ENCODE measurements around the gene AAR2. TPM values are rescaled to one million over a fixed set of nuclear protein-coding genes. Genes with fewer than 3 reads are reported as not detected.

The AAR2 gene
- total RNA-seq, 1 experiment from 2014 or later, result 26.1 TPM

DNA sequence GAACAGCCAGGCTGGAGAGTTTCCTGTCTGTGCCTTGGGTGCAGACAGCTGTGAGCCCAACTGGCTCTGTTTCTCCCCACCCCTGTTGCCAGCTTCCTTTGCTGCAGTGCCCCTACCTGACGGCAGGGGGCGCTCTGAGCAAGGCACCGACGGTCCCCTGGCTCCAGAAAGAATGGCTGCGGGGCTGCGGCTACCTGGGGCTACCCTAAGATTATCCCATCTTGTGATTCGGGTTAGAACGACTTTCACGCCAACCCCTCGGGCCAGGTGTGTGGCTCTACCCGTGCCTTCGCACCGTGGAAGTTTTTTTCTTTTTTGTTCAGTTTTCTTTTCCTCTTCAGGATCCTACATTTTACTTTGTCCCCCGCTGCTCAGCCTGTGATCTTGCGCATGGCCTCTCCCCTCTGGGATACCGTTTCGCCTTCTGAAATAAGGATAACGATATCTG, 33.4 kb upstream of the AAR2 start:
- no peak for TF ChIP-seq POLR2AphosphoS5 (IDR thresholded peaks at IDR 0.05; ENCODE audit: low read depth, low read length)
- TF ChIP-seq, protein P1, sequence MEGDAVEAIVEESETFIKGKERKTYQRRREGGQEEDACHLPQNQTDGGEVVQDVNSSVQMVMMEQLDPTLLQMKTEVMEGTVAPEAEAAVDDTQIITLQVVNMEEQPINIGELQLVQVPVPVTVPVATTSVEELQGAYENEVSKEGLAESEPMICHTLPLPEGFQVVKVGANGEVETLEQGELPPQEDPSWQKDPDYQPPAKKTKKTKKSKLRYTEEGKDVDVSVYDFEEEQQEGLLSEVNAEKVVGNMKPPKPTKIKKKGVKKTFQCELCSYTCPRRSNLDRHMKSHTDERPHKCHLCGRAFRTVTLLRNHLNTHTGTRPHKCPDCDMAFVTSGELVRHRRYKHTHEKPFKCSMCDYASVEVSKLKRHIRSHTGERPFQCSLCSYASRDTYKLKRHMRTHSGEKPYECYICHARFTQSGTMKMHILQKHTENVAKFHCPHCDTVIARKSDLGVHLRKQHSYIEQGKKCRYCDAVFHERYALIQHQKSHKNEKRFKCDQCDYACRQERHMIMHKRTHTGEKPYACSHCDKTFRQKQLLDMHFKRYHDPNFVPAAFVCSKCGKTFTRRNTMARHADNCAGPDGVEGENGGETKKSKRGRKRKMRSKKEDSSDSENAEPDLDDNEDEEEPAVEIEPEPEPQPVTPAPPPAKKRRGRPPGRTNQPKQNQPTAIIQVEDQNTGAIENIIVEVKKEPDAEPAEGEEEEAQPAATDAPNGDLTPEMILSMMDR (IDR thresholded peaks at IDR 0.05), result peak; percentile 99
- H3K27ac ChIP-seq (ENCODE audit: low read length), result no peak overlapping the region
- no TSS peak for BruUV-seq (replicated peaks)
- H3K27me3 ChIP-seq (ENCODE audit: control insufficient read depth, insufficient read depth, low read length), result no peaks in the 10 kb centered on the region; the same call in 1 of the 2 replicates
- H3K4me3 ChIP-seq (ENCODE audit: low read depth in 2 of 2, low read length in 2 of 2), result peak overlapping the region in 1 of 2 experiments; percentile 15; a peak in 1 of 4 replicates
- ChIA-PET CTCF (interaction anchor here (0.5 to 1.3 kb wide), 24 partner anchors 10 to 531 kb away, joined by 3 to 11 read pairs (median 4); no protein-coding TSS in a partner anchor), POLR2A (interaction anchor here (0.6 kb wide), 2 partner anchors 313 to 524 kb away, joined by 3 read pairs; no protein-coding TSS in a partner anchor)
- in situ Hi-C loops (cut with HindIII; ENCODE audit: low pct_unique_long_range_greater_than_20kb, low sequenced_read_pairs) (no loop called here), intact Hi-C loops (cut with micrococcal nuclease; ENCODE audit: unreplicated experiment) (loop anchor here (2.0 kb wide), 1 partner anchor 236 kb away; no protein-coding TSS in a partner anchor)
- DNase-seq (ENCODE audit: low read depth, low spot score) (no peak), ATAC-seq (peak; percentile 73)
- H3K4me1 ChIP-seq (ENCODE audit: control insufficient read depth, insufficient read depth, low read length), result no peaks in the 10 kb centered on the region
- no peaks in the 10 kb centered on the region for H3K9me3 ChIP-seq (ENCODE audit: control insufficient read depth, insufficient read depth, low read depth, low read length)
- H3K36me3 ChIP-seq (ENCODE audit: control insufficient read depth, insufficient read depth, low read length), result no peaks in the 10 kb centered on the region

DNA sequence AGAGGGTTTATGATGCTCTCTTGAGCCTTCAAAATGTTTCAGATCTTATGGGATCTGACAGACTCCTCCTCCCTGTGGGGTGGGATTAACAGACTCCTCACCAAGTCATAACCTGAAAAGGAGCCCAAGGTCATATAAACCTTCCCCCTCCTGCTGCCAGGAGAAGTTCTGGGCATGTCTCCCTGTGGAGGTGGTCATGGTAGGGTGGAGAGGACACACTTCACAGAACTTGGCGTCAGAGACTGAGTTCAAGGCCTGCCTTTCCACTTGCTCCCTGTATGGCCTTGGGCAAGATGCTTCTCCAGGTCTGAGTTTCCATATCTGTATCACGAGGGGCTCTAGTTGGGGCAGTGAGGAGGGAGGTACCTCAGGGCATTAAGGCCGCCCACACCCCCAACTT, 32.4 kb upstream of the AAR2 start:
- H3K9me3 ChIP-seq (ENCODE audit: control insufficient read depth, insufficient read depth, low read depth, low read length), result no peaks in the 10 kb centered on the region
- no peak for DNase-seq (ENCODE audit: low read depth, low spot score)
- ChIA-PET CTCF (interaction anchor here (0.7 to 0.9 kb wide), 2 partner anchors 31 to 224 kb away, joined by 3 read pairs; no protein-coding TSS in a partner anchor), POLR2A (no interaction called here)
- H3K27me3 ChIP-seq (ENCODE audit: control insufficient read depth, insufficient read depth, low read length), result no peaks in the 10 kb centered on the region; the same call in 1 of the 2 replicates
- ATAC-seq, result no peak
- no peaks in the 10 kb centered on the region for H3K36me3 ChIP-seq (ENCODE audit: control insufficient read depth, insufficient read depth, low read length)
- H3K4me1 ChIP-seq (ENCODE audit: control insufficient read depth, insufficient read depth, low read length), result no peaks in the 10 kb centered on the region
- no peak overlapping the region for H3K4me3 ChIP-seq (ENCODE audit: low read depth in 2 of 2, low read length in 2 of 2)
- intact Hi-C loops (cut with micrococcal nuclease; ENCODE audit: unreplicated experiment) (loop anchor here (2.0 kb wide), 1 partner anchor 235 kb away; no protein-coding TSS in a partner anchor), in situ Hi-C loops (cut with HindIII; ENCODE audit: low pct_unique_long_range_greater_than_20kb, low sequenced_read_pairs) (no loop called here)
- no peak for TF ChIP-seq SIN3A (IDR thresholded peaks at IDR 0.05; ENCODE audit: borderline replicate concordance, insufficient read depth, low read depth, low read length)
- TF ChIP-seq TCF7L2 (IDR thresholded peaks at IDR 0.05; ENCODE audit: low read depth, low read length), result no peak
- no peak for TF ChIP-seq POLR2AphosphoS5 (IDR thresholded peaks at IDR 0.05; ENCODE audit: low read depth, low read length)
- TF ChIP-seq, protein P2, sequence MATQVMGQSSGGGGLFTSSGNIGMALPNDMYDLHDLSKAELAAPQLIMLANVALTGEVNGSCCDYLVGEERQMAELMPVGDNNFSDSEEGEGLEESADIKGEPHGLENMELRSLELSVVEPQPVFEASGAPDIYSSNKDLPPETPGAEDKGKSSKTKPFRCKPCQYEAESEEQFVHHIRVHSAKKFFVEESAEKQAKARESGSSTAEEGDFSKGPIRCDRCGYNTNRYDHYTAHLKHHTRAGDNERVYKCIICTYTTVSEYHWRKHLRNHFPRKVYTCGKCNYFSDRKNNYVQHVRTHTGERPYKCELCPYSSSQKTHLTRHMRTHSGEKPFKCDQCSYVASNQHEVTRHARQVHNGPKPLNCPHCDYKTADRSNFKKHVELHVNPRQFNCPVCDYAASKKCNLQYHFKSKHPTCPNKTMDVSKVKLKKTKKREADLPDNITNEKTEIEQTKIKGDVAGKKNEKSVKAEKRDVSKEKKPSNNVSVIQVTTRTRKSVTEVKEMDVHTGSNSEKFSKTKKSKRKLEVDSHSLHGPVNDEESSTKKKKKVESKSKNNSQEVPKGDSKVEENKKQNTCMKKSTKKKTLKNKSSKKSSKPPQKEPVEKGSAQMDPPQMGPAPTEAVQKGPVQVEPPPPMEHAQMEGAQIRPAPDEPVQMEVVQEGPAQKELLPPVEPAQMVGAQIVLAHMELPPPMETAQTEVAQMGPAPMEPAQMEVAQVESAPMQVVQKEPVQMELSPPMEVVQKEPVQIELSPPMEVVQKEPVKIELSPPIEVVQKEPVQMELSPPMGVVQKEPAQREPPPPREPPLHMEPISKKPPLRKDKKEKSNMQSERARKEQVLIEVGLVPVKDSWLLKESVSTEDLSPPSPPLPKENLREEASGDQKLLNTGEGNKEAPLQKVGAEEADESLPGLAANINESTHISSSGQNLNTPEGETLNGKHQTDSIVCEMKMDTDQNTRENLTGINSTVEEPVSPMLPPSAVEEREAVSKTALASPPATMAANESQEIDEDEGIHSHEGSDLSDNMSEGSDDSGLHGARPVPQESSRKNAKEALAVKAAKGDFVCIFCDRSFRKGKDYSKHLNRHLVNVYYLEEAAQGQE (IDR thresholded peaks at IDR 0.05; ENCODE audit: insufficient read depth in 1 of 2, low read depth in 2 of 2, low read length in 1 of 2), result no peak
- TF ChIP-seq, protein P1 (IDR thresholded peaks at IDR 0.05), result no peak
- no peak overlapping the region for H3K27ac ChIP-seq (ENCODE audit: low read length)
- no TSS peak for BruUV-seq (replicated peaks)

Measured in Panc1 (cell line).